Upper lobe of left lung (tissue), 6 donors: Measurements from ENCODE around the gene MED20. TPM values are rescaled to one million over a fixed set of nuclear protein-coding genes. Genes with fewer than 3 reads are reported as not detected.

Source experiments
- ATAC-seq, 2 donors: fragments of 200-7000 bp; cut with Tn5 transposase; one replicate each; pipeline ENCODE4 v1.9.1; 2022; ENCODE audit warnings: mild to moderate bottlenecking in 2 of 2, moderate library complexity in 2 of 2; ENCODE audit not compliant: low FRiP score in 2 of 2
- DNase-seq, 2 donors: peaks; one replicate each; pipeline ENCODE4 v3.0.0-alpha.2; 2019 to 2020
- H3K27ac ChIP-seq, 4 donors: fragments of 200-600 bp; sonication (generic); one replicate each; pipeline ENCODE4 v1.5.1; 2016 to 2019
- H3K27me3 ChIP-seq, 4 donors: fragments of 200-600 bp; sonication (generic); one replicate each; pipeline ENCODE4 v1.5.1; 2017 to 2019
- H3K36me3 ChIP-seq, 4 donors: fragments of 200-600 bp; sonication (generic); one replicate each; pipeline ENCODE4 v1.5.1; 2016 to 2019
- H3K4me1 ChIP-seq, 4 donors: fragments of 200-600 bp; sonication (generic); one replicate each; pipeline ENCODE4 v1.5.1; 2018 to 2019
- H3K4me3 ChIP-seq, 4 donors: fragments of 200-600 bp; sonication (generic); one replicate each; pipeline ENCODE4 v1.5.1; 2017 to 2019; ENCODE audit warnings: mild to moderate bottlenecking in 2 of 4, moderate library complexity in 1 of 4
- H3K9me3 ChIP-seq, 4 donors: fragments of 200-600 bp; sonication (generic); one replicate each; pipeline ENCODE4 v1.5.1; 2018 to 2019
- CTCF ChIP-seq, 6 experiments: fragments of 450-650 bp in 4 of 6; fragments of 200-600 bp in 2 of 6; sonication (generic) in 2 of 6; IDR thresholded peaks; one replicate each; pipeline ENCODE4 v1.5.1; 2016 to 2019; ENCODE audit warnings: antibody characterized with exemption in 6 of 6
- EP300 ChIP-seq, 4 donors: sonication (generic); formaldehyde crosslinking; IDR thresholded peaks; one replicate each; pipeline ENCODE4 v1.5.1; 2017; ENCODE audit warnings: antibody characterized with exemption in 4 of 4, control low read depth in 2 of 4
- POLR2A ChIP-seq, 4 donors: fragments of 450-650 bp; IDR thresholded peaks; one replicate each; pipeline ENCODE4 v1.5.1; 2016 to 2017; ENCODE audit warnings: antibody characterized with exemption in 4 of 4, mild to moderate bottlenecking in 2 of 4
- POLR2AphosphoS5 ChIP-seq, 2 donors: sonication (generic); formaldehyde crosslinking; IDR thresholded peaks; one replicate each; pipeline ENCODE4 v1.5.1; 2017; ENCODE audit warnings: antibody characterized with exemption in 2 of 2
- WGBS, 2 donors: methylation state at CpG; one replicate each; pipeline ENCODE4 v1.1.5; 2017 to 2018; 5-methylcytosine and 5-hydroxymethylcytosine counted together
- total RNA-seq, 6 donors: library from RNA; depleted of rRNA in 4 of 6; stranded (reverse); fragments of >200 nt in 4 of 6; gene quantifications; one replicate each; pipeline versions ENCODE4 v1.1.0 to v1.2.1, GENCODE V29; 2016 to 2021
- donor health status: DM: no; HTN: no; CAD: no; lungs with moderate emphysema.
- donor health status: DM: no; HTN: yes; CAD: no; lungs with severe emphysema.

Gene MED20
- total RNA-seq, 6 donors from 2014 or later, result 6.4 to 19.9 (median 15.3) TPM

- no peak for TF ChIP-seq CTCF (IDR thresholded peaks at IDR 0.05)
- no peak for TF ChIP-seq EP300 (IDR thresholded peaks at IDR 0.05)
- no peak for TF ChIP-seq POLR2AphosphoS5 (IDR thresholded peaks at IDR 0.05)
- no peak for TF ChIP-seq POLR2A (IDR thresholded peaks at IDR 0.05)
- 66 to 81% methylated on average over 5 of the region's 5 CpGs for WGBS, 2 donors
Measured at GRCh38 chr6:41884957-41885356, 36.0 kb downstream of the MED20 start.

GRCh38 chr6:41881506-41881905 lies 39.4 kb downstream of the MED20 start:
- DNase-seq, result no peak
- WGBS, 2 donors, result 85 to 98% methylated on average over 1 of the region's 1 CpG
- Histone ChIP-seq H3K27me3 (no peaks in the 10 kb centered on the region), H3K27ac (no peak overlapping the region), H3K36me3 (no peaks in the 10 kb centered on the region), H3K9me3 (no peaks in the 10 kb centered on the region), H3K4me3 (no peak overlapping the region), H3K4me1 (peaks cover 0 to 2% (median 0%) of the 10 kb centered on the region in 4 donors)
- ATAC-seq, result no peak
- TF ChIP-seq EP300 (IDR thresholded peaks at IDR 0.05) (no peak), POLR2AphosphoS5 (IDR thresholded peaks at IDR 0.05) (no peak)

More at GRCh38 chr6:41884957-41885356, 36.0 kb downstream of the MED20 start:
- Histone ChIP-seq H3K4me1 (peaks cover 0 to 2% (median 0%) of the 10 kb centered on the region in 4 donors), H3K9me3 (no peaks in the 10 kb centered on the region), H3K4me3 (no peak overlapping the region), H3K36me3 (no peaks in the 10 kb centered on the region), H3K27me3 (no peaks in the 10 kb centered on the region), H3K27ac (no peak overlapping the region)
- DNase-seq (peak in 1 of 2 donors; percentile 43), ATAC-seq (no peak)

- no peak overlapping the region for H3K4me3 ChIP-seq
- no peak for ATAC-seq
- no peaks in the 10 kb centered on the region for H3K27me3 ChIP-seq
- DNase-seq, result no peak
- H3K9me3 ChIP-seq, result no peaks in the 10 kb centered on the region
- no peaks in the 10 kb centered on the region for H3K36me3 ChIP-seq
- 77 to 79% methylated on average over 5 of the region's 5 CpGs for WGBS, 2 donors
- no peak for TF ChIP-seq POLR2A (IDR thresholded peaks at IDR 0.05)
- TF ChIP-seq POLR2AphosphoS5 (IDR thresholded peaks at IDR 0.05), result no peak
- no peak for TF ChIP-seq EP300 (IDR thresholded peaks at IDR 0.05)
- no peak for TF ChIP-seq CTCF (IDR thresholded peaks at IDR 0.05)
- no peaks in the 10 kb centered on the region for H3K4me1 ChIP-seq
- no peak overlapping the region for H3K27ac ChIP-seq
Measured at GRCh38 chr6:41878961-41879405, 42.0 kb downstream of the MED20 start.

GRCh38 chr6:41878246-41878645 lies 42.7 kb downstream of the MED20 start:
- 79 to 89% methylated on average over 2 of the region's 2 CpGs for WGBS, 2 donors
- no peaks in the 10 kb centered on the region for H3K27me3 ChIP-seq
- H3K27ac ChIP-seq, result no peak overlapping the region
- no peak for ATAC-seq
- DNase-seq, result no peak
- no peaks in the 10 kb centered on the region for H3K36me3 ChIP-seq
- no peak overlapping the region for H3K4me3 ChIP-seq
- TF ChIP-seq POLR2AphosphoS5 (IDR thresholded peaks at IDR 0.05), result no peak
- TF ChIP-seq EP300 (IDR thresholded peaks at IDR 0.05), result no peak
- TF ChIP-seq POLR2A (IDR thresholded peaks at IDR 0.05), result no peak
- no peak for TF ChIP-seq CTCF (IDR thresholded peaks at IDR 0.05)
- no peaks in the 10 kb centered on the region for H3K4me1 ChIP-seq
- no peaks in the 10 kb centered on the region for H3K9me3 ChIP-seq

- no peaks in the 10 kb centered on the region for H3K4me1 ChIP-seq
- no peaks in the 10 kb centered on the region for H3K36me3 ChIP-seq
- H3K27me3 ChIP-seq, result no peaks in the 10 kb centered on the region
- DNase-seq (no peak), ATAC-seq (no peak)
- H3K9me3 ChIP-seq, result no peaks in the 10 kb centered on the region
- H3K4me3 ChIP-seq, result no peak overlapping the region
- TF ChIP-seq POLR2A (IDR thresholded peaks at IDR 0.05), result no peak
- no peak for TF ChIP-seq EP300 (IDR thresholded peaks at IDR 0.05)
- H3K27ac ChIP-seq, result no peak overlapping the region
- WGBS, 2 donors, result 94 to 97% methylated on average over 2 of the region's 2 CpGs
Measured at GRCh38 chr6:41877051-41877680, 43.8 kb downstream of the MED20 start.

GRCh38 chr6:41874741-41875140 lies 46.2 kb downstream of the MED20 start:
- DNase-seq (no peak), ATAC-seq (no peak)
- H3K4me1 ChIP-seq, result no peaks in the 10 kb centered on the region
- no peak overlapping the region for H3K4me3 ChIP-seq
- no peak for TF ChIP-seq CTCF (IDR thresholded peaks at IDR 0.05)
- TF ChIP-seq POLR2AphosphoS5 (IDR thresholded peaks at IDR 0.05), result no peak
- TF ChIP-seq POLR2A (IDR thresholded peaks at IDR 0.05), result no peak
- no peak for TF ChIP-seq EP300 (IDR thresholded peaks at IDR 0.05)
- no peak overlapping the region for H3K27ac ChIP-seq
- H3K27me3 ChIP-seq, result no peaks in the 10 kb centered on the region
- WGBS, 2 donors, result 39 to 45% methylated on average over 1 of the region's 1 CpG
- no peaks in the 10 kb centered on the region for H3K36me3 ChIP-seq
- H3K9me3 ChIP-seq, result no peaks in the 10 kb centered on the region
